Stomach (tissue), 19 donors: ENCODE measurements around the gene BBS12. TPM values are rescaled to one million over a fixed set of nuclear protein-coding genes. Genes with fewer than 3 reads are reported as not detected.

Experiments
- DNase-seq, 2 donors: peaks; one replicate each; pipeline versions ENCODE4 v3.0.0 to v3.0.0-alpha.2; 2013 to 2019
- H3K27ac ChIP-seq, 5 donors: fragments of 200-600 bp in 4 of 5; sonication (generic) in 4 of 5; one replicate each; pipeline ENCODE4 v1.5.1; 2013 to 2019; ENCODE audit warnings: mild to moderate bottlenecking in 1 of 5, moderate library complexity in 1 of 5
- H3K27me3 ChIP-seq, 3 donors: fragments of 200-600 bp; sonication (generic); one replicate each; pipeline ENCODE4 v1.5.1; 2017 to 2019; ENCODE audit warnings: mixed run types in 1 of 3
- H3K36me3 ChIP-seq, 4 donors: fragments of 200-600 bp; sonication (generic); 1 replicate in 3 of 4; 2 replicates in 1 of 4; pipeline ENCODE4 v1.5.1; 2016 to 2019
- H3K4me1 ChIP-seq, 4 donors: fragments of 200-600 bp; sonication (generic); one replicate each; pipeline ENCODE4 v1.5.1; 2016 to 2019
- H3K4me3 ChIP-seq, 4 donors: fragments of 200-600 bp; sonication (generic) in 3 of 4; one replicate each; pipeline ENCODE4 v1.5.1; 2016 to 2019; ENCODE audit warnings: mild to moderate bottlenecking in 1 of 4
- H3K9me3 ChIP-seq, 4 donors: fragments of 200-600 bp; sonication (generic); one replicate each; pipeline ENCODE4 v1.5.1; 2016 to 2019
- CTCF ChIP-seq, 7 experiments: fragments of 450-650 bp in 4 of 7; fragments of 200-600 bp in 3 of 7; sonication (generic) in 3 of 7; IDR thresholded peaks; one replicate each; pipeline ENCODE4 v1.5.1; 2016 to 2019; ENCODE audit warnings: antibody characterized with exemption in 7 of 7, control low read depth in 2 of 7, mild to moderate bottlenecking in 1 of 7
- EP300 ChIP-seq: sonication (generic); formaldehyde crosslinking; IDR thresholded peaks from one replicate; pipeline ENCODE4 v1.6.1; 2017; ENCODE audit warnings: antibody characterized with exemption
- POLR2A ChIP-seq, 4 donors: fragments of 450-650 bp; IDR thresholded peaks; one replicate each; pipeline ENCODE4 v1.6.1; 2016; ENCODE audit warnings: antibody characterized with exemption in 4 of 4, control low read depth in 2 of 4, mild to moderate bottlenecking in 1 of 4, moderate library complexity in 1 of 4
- POLR2AphosphoS5 ChIP-seq, 3 donors: sonication (generic); formaldehyde crosslinking; IDR thresholded peaks; one replicate each; pipeline ENCODE4 v1.6.1; 2016; ENCODE audit warnings: antibody characterized with exemption in 3 of 3
- WGBS, 5 donors: extraction: QIAGEN DNeasy Blood & Tissue Kit in 3 of 5; methylation state at CpG; one replicate each; pipeline versions ENCODE4 v1.1.5 to v1.1.7; 2013 to 2018; 5-methylcytosine and 5-hydroxymethylcytosine counted together
- intact Hi-C: fragments of 100-400 bp; cut with DNase I; formaldehyde crosslinking; loops from one replicate; pipeline ENCODE4 v1.15.1; 2023; ENCODE audit warnings: low total_unique reads
- long read RNA-seq, 10 donors: transcript quantifications; one replicate each; lab custom pipeline, GENCODE V29; 2026
- polyA plus RNA-seq, 3 donors: library from polyadenylated mRNA; stranded (reverse); fragments of 200-250 nt; gene quantifications; one replicate each; pipeline ENCODE4 v1.2.3, GENCODE V29; 2013
- total RNA-seq, 5 donors: library from RNA; depleted of rRNA; stranded (reverse); fragments of >200 nt; gene quantifications; one replicate each; pipeline versions ENCODE4 v1.1.0 to v1.2.3, GENCODE V29; 2014 to 2016
- donor health status: healthy with polysubstance abuse.
- donor health status: Bipolar disorder and iron deficiency.
- donor health status: healthy.

Gene BBS12
- total RNA-seq (1 to 10 TPM in 4 of 5 donors, under 1 TPM in 1; 0.87 to 4.5 (median 1.4) TPM), polyA plus RNA-seq (1 to 10 TPM; 1.1 to 1.7 (median 1.2) TPM)
- long read RNA-seq, donor 1, partial matches to known transcripts: 0 of 1 reads
- long read RNA-seq, donor 1, other reads (novel, unspliced or antisense): 0 of 1 reads
- long read RNA-seq, donor 2: 0 reads
- long read RNA-seq, donor 3, partial matches to known transcripts: 0 of 1 reads
- long read RNA-seq, donor 3, other reads (novel, unspliced or antisense): 0 of 1 reads
- long read RNA-seq, donor 4: 0 reads
- long read RNA-seq, donor 5, partial matches to known transcripts: 0 of 4 reads
- long read RNA-seq, donor 5, other reads (novel, unspliced or antisense): 0 of 4 reads
- long read RNA-seq, donor 6, partial matches to known transcripts: 0 of 2 reads
- long read RNA-seq, donor 6, other reads (novel, unspliced or antisense): 0 of 2 reads
- long read RNA-seq, donor 7, partial matches to known transcripts: 0 of 3 reads
- long read RNA-seq, donor 7, other reads (novel, unspliced or antisense): 0 of 3 reads
- long read RNA-seq, donor 8, partial matches to known transcripts: 0 of 2 reads
- long read RNA-seq, donor 8, other reads (novel, unspliced or antisense): 0 of 2 reads
- long read RNA-seq, donor 9, partial matches to known transcripts: 0 of 1 reads
- long read RNA-seq, donor 9, other reads (novel, unspliced or antisense): 0 of 1 reads
- long read RNA-seq, donor 10, partial matches to known transcripts: 0 of 2 reads
- long read RNA-seq, donor 10, other reads (novel, unspliced or antisense): 0 of 2 reads

- Histone ChIP-seq H3K4me3 (peak within 1 kb of the TSS; percentile 68 to 84 (median 76)), H3K27ac (peak within 1 kb of the TSS; percentile 77 to 93 (median 87)), H3K36me3 (no peaks in the 10 kb centered on the region), H3K9me3 (no peaks in the 10 kb centered on the region), H3K27me3 (no peaks in the 10 kb centered on the region), H3K4me1 (peaks cover 7 to 22% (median 15%) of the 10 kb centered on the region in 4 donors)
- peak; percentile 99 for DNase-seq
- no peak for TF ChIP-seq POLR2A (IDR thresholded peaks at IDR 0.05)
- TF ChIP-seq EP300: no peak
- peak in 1 of 3 donors; percentile 53 for TF ChIP-seq POLR2AphosphoS5 (IDR thresholded peaks at IDR 0.05)
- TF ChIP-seq CTCF (IDR thresholded peaks at IDR 0.05): peak in 1 of 7 experiments; percentile 7
- 0% methylated on average over 34 to 37 of the region's 37 CpGs for WGBS, 5 donors
- intact Hi-C loops: no loop called here
Observed at GRCh38 chr4:122732329-122733026, at the start of gene BBS12. BBS12 (plus strand) TSS chr4:122732704; CDS start chr4:122741893, 9,189 bp downstream.

GRCh38 chr4:122686691-122687090 lies 45.8 kb upstream of the BBS12 start:
- intact Hi-C loops: no loop called here

GRCh38 chr4:122687531-122688061 lies 44.9 kb upstream of the BBS12 start:
- TF ChIP-seq EP300 (no peak), POLR2AphosphoS5 (IDR thresholded peaks at IDR 0.05) (no peak), CTCF (IDR thresholded peaks at IDR 0.05) (no peak), POLR2A (IDR thresholded peaks at IDR 0.05) (no peak)
- Histone ChIP-seq H3K4me1 (no peaks in the 10 kb centered on the region), H3K27ac (no peak overlapping the region), H3K36me3 (no peaks in the 10 kb centered on the region), H3K9me3 (peaks cover 0 to 8% (median 0%) of the 10 kb centered on the region in 4 donors), H3K27me3 (no peaks in the 10 kb centered on the region), H3K4me3 (no peak overlapping the region)
- DNase-seq: no peak
- intact Hi-C loops: no loop called here
- WGBS, 5 donors: 48 to 68% (median 60%) methylated on average over 2 of the region's 2 CpGs

More at GRCh38 chr4:122686691-122687090, 45.8 kb upstream of the BBS12 start:
- H3K4me3 ChIP-seq: no peak overlapping the region
- no peak overlapping the region for H3K27ac ChIP-seq
- no peaks in the 10 kb centered on the region for H3K4me1 ChIP-seq
- DNase-seq: no peak
- 86 to 95% (median 91%) methylated on average over 2 of the region's 2 CpGs for WGBS, 5 donors
- H3K36me3 ChIP-seq: no peaks in the 10 kb centered on the region
- H3K9me3 ChIP-seq: peaks cover 0 to 17% (median 2%) of the 10 kb centered on the region in 4 donors
- H3K27me3 ChIP-seq: no peaks in the 10 kb centered on the region
- TF ChIP-seq EP300: no peak
- no peak for TF ChIP-seq POLR2A (IDR thresholded peaks at IDR 0.05)
- TF ChIP-seq CTCF (IDR thresholded peaks at IDR 0.05): no peak
- no peak for TF ChIP-seq POLR2AphosphoS5 (IDR thresholded peaks at IDR 0.05)
